Effector CD4-positive, alpha-beta T cell (primary cell): ENCODE measurements around the gene UPF1.

ENCODE experiments used
- DNase-seq: peaks from one replicate; pipeline ENCODE4 v3.0.0-alpha.2; 2020

Gene UPF1

DNA sequence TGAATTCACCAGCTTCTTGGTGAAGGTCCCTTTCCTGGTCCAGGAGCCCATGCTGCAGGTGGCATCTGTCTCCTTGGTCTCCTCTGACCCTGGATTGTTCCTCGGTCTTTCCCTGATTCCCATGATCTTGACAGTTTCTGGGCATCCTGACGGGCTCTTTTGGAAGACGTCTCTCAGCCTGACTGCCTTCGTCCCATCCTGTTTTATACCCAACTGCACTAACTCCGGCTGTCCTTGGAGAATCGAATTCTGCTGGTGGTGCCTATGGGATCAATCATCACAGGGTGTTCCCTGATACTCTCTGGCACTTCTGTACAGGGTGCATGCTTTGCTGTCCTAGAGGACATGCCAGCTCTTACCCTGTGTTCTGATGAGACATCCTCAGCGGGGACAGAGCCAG is 45.1 kb downstream of the UPF1 start:
- DNase-seq, result no peak

DNA sequence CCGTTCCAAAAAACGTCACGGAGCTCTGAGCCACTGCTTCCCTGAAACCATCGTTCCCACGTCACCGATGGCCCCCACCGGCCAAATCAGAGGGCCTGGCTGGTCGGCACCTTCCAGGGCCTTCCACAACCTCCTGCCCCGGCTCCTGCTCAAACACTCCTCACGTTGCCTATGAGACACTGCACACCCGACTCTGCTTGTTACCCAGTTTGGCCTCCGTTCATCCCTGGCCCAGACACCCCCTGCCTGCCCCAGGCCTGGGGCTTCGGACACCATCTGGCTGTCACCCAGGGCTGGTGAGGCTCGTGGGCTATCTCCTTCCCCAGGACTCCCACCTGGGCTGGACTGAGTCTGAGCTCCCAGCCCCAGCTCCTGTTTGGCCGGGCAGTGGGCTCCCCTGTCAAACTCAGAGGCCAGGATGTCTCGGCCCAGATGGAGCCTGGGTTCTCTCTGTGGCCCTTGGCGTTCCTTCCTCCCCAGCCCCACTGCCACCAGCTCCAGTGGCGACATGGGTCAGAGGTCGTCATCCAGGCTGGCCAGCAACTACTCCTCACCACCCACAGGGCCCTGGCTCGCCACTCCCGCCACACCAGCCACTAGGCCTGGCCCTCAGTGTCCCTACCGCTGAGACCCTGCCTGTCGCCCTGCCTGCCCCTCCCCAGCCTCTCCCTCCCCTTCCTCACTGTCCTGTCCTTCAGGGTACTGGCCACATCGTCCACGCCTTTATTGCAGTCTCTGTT is 46.5 kb downstream of the UPF1 start:
- DNase-seq, result no peak

DNA sequence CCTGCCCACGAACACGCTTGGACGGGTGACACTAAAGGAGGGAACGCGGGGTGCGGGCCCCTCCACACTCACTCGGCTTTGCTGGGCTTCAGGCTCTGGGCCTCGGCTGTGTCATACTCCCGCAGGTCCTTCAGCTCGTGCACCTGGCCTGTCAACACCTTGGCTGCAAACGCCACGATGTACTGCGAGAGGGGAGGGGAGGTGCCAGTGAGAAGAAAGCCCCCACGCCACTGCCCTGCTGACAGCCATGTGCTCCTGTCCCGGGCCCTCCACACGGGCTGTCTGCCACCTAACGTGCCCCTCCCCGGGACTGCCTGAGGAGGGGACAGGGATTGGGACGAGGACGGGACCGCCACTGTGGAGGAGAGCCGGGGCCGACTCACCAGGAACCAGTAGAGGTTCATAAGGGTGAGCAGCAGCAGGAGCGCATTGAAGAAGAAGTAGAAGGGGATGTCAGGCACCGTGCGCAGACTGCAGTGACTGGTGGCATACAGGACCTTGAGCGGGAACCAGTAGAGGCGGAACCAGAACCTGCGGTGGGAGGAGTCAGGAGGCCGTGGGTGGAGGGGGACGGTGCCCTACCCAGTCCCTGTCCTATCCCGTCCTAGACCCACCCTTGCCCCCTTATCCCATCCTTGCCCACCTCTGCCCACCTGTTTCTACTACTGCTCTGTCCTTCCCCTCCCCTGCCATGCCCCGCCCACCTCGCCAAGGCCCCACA is 47.3 kb downstream of the UPF1 start:
- no peak for DNase-seq

DNA sequence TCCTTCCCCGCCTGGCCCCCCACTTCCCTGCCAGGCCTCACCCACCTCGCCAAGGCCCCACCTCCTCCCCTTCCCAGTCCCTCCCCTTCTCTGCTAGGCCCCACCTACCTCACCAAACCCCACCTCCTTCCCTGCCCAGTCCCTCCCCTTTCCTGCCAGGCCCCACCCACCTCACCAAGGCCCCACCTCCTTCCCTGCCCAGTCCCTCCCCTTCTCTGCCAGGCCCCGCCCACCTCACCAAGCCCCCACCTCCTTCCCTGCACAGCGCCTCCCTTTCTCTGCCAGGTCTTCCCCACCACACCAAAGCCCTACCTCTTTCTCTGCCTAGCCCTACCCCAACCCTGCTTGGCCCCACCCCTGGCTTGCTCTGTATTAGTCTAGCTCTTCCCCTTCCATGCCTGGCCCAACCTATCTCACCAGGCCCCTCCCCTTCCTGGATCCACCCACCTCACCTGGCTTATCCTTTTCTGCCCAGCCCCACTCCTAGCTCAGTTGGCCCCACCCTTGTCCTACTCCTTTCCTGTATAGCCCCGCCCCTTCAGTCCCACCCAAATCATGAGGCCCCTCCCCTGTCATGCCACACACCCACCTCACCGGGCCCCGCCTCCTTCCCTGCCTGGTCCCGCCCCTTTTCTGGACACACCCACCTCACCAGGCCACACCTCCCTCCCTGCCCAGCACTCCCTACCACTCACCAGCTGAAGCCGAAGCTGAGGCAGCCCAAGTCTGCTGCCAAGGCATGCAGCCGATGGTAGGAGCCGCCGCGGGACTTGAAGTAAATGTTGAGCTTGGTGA is 48.0 kb downstream of the UPF1 start:
- no peak for DNase-seq

DNA sequence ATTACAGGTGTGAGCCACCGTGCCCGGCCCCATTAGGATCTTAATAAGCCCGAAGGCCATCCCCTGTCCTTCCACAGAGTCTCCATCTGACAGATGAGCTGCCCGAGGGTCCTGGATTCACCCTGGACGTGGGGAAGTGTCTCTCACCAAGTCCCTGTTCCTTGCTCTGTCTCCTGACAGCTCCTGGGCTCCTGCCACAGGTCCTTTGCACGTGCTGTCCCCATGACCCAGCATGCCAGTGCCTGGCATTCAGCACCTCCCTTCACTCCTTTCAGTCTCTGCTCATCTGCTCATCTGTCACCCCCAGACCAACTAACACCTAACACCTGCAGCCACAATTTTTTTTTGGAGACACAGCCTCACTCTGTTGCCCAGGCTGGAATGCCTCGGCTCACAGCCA is 49.7 kb downstream of the UPF1 start:
- no peak for DNase-seq

DNA sequence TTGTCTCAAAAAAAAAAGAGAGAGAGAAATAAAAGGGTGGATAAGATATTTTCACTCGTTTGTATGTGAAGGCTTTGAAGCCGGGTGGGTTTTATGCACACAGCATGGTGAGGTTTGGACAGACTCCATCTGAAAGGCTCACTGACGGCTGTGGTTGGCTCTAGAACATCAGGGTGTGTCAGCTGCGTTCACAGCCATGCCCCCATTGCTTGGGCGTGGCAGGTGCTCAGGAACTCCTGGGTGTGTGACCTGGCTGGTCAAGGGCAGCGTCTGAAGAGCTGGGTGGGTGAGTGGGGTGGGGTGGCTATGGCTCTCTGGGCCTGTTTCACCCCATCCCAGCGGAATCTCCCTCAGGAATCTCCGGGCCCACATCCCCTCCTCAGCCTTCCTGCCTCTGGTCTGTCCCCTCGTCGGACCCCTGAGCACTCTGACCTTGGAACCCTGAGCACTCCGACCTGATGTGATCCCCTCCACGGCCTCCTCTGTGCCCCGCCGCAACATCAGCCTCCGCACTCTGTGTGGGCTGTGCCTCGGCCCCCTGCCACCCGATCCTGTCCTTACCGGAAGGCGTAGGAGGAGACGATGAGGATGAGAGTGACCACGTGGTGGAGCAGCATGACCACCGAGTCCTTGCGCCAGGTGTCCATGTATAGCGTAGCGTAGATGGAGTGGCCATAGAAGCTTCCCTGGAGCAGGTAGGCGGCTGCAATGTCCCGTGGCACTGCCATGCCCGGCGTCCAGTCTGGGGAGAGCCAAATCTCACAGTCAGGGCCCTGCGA is 52.0 kb downstream of the UPF1 start:
- no peak for DNase-seq

DNA sequence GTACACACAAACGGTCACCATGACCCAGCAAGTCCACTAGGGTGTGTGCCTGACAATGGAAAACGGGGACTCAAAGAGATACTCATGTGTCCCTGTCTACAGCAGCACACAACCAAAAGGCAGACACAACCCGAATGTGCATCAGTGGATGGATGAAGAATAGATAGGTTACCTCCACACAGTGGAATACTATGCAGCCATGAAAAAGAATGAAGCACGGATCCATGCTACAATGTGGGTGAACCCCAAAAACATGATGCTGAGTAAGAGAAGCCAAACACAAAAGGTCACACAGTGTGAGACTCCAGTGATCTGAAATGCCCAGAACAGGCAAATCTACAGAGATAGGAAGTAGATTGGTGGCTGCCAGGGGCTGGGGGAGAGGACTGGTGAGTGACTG is 55.2 kb downstream of the UPF1 start:
- DNase-seq, result no peak

DNA sequence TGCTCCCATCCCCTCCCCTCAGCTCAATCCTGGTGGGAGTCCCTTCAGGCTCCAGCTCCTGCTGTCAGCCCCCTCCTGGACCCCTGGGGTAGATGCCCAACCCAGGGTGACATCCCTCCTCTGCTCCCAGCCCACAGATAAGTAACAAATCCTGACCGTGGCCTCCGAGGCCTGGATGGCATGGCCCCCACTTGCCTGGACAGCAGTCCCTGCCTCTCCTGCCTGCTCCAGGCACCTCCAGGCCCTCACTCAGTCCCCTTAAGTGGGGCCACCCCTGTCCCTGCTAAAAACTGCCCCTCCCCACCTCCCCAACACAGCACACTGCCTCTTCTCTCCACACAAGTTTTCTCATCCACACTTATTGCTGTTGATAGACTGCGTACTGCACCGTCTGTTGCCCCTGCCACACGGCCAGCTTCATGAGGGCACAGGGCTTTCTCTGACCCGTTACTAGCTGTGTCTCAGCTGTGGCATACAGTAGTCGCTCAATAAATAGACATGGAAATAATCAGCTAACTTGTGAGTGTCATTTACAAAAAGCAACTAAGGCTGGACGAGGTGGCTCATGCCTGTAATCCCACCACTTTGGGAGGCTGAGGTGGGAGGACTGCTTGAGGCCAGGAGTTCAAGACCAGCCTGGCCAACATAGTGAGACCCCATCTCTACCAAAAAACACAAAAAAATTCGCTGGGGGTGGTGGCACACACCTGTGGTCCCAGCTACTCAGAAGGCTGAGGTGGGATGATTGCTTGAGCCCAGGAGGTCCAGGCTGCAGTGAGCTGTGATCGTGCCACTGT is 58.4 kb downstream of the UPF1 start:
- DNase-seq, result no peak

DNA sequence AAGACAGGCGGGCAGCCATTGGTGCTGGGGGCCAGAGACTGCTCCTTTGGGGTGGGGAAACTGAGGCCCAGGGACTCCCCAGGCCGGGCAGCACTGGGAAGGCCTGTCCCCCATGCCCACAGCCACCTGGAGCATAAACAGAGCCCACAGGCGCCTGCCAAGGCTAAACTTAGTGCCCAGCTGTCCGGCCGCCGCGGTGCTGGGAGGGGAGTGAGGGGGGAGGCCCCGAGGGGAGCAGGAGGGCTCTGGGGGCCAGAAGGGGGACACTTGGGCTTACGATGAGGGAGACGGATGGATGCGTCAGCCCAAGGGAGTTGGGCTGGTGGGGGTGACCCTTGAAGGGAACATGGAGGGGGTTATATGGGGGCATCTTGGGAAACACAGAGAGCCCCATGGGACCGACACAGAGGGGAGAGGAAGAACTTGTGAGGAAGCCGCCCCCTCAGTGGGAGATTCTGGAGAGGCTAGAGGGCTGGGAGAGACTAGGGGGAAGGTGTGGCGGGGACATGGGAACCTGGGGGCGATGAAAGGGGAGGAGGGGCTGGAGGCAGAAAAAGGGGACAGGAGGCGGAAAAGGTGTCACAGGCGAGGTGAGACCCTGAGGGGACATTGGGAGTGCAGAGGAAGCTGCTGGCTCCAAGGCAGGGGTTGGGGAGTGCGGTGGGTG is 62.0 kb downstream of the UPF1 start:
- DNase-seq, result no peak

DNA sequence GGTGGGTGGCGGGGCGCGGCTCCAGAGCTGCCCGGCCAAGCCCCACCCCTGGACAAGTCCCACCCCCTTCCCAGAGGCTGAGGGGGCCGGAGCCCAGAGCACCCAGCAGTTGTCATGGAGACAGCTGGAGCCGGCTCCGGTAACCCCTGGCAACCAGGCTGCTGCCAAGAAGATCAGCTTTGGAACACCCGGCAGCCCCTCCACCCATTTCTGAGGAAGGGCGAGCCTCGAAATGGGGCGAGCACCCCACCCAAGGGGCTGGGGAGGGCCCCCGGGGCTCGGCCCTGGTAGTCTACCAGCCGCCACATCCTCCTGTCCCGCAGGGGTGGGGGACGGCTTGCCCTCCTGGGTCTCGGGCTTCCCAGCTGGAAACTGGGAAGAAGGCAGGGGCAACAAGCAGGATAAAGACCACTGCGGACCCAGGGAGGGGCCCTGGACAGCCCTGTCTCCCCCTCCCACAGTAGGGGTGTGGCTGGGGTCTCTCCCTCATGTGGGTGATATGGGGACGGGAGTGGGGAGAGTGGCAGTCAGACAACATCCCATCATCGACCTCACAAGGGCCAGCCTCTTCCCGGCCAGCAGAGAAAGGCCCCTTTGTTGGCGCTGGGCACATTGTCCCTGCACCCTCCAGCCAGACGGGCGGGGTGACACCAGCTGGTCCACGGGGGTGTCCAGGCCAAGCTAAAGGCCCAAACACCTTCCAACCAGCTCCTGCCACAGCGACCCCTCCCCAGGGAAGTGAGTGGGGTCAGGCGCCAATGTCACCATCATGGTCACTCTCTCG is 62.7 kb downstream of the UPF1 start:
- no peak for DNase-seq

DNA sequence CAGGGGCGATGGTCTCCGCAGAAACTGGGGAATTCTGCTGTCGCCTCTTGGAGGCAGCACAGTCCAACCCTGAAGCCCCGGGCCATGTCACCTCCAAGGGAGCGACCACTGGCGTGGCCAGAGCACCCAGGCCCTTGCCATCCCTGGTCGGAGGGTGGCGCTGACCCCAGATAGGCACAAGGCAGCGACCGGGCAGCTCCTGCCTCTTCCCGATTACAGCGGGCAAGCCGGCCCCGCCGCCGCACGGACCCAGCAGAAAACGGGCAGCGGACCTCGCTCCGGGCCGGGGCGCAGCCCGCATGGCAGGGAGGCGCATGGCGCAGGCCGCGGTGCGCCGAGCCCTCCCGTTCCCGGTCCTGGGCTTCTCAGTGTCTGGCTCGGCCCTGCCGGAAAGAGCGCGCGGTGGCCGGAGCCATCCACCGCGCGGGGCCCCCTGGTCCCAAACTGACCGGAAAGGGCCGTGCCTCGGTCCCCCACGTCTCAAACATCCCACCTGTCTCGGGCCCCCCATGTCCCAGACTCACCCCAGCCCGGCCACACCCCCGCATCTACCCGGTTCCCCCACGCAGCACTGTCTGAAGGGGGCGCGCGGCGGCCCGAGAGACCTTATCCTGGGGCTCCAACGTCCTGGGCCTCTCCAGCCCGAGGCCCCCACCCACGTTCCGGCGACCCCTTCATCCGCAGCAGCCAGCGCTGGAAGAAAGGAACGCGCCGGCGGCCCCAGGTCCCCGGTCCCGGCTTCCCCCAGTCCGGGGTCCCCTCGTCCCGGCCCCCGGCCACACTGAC is 63.5 kb downstream of the UPF1 start:
- no peak for DNase-seq

DNA sequence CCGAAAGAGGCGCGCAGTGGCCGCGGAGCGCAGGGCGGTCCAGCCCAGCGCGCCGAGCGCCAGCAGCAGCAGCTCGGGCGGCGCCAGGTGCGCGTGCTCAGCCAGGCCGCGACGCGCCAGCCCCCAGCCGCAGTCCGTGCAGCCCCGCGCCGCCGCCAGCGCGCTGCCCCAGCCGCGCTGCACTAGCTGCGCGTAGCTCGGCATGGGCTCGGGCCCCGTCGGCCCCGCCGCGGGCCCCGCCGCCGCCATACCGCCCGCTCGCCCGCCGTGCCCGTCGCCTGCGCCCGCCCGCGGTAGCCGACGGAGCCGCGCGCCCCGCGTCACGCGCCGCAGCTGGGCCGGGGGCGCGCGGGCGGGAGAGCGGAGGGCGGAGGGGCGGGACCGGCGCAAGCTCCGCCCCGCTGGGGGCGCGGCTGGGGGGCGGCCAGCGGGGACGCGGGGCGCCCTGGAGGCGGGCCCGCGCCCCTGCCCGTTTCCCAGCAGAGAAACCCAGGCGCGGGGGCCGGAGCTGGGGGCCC is 64.1 kb downstream of the UPF1 start, which contains the start of gene CERS1:
Gene CERS1, minus strand, starts transcription at position 335 of the 518 bp plus-strand sequence. Its CDS starts 86 bp downstream, at position 249.
- no peak for DNase-seq

DNA sequence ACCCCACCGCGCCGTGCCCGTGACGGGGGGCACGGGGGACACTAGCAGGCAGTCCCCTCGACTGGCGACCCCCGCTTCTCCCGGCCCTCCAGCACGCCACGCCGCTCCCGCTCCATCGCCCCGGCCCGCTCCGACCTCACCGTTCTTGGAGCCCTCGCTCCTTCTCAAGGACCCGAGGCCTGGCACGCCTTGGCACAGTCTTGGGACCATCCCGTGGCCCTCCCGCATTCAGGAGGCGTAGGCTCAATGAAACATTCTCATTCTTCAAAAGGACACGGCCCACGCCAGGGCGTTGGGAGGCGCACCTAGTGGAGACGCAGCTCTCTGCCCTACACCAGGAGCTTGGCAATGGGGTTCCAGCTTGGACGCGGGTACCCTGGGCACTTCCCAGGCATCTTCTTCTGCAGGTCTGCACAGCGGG is 64.7 kb downstream of the UPF1 start:
- DNase-seq, result no peak

DNA sequence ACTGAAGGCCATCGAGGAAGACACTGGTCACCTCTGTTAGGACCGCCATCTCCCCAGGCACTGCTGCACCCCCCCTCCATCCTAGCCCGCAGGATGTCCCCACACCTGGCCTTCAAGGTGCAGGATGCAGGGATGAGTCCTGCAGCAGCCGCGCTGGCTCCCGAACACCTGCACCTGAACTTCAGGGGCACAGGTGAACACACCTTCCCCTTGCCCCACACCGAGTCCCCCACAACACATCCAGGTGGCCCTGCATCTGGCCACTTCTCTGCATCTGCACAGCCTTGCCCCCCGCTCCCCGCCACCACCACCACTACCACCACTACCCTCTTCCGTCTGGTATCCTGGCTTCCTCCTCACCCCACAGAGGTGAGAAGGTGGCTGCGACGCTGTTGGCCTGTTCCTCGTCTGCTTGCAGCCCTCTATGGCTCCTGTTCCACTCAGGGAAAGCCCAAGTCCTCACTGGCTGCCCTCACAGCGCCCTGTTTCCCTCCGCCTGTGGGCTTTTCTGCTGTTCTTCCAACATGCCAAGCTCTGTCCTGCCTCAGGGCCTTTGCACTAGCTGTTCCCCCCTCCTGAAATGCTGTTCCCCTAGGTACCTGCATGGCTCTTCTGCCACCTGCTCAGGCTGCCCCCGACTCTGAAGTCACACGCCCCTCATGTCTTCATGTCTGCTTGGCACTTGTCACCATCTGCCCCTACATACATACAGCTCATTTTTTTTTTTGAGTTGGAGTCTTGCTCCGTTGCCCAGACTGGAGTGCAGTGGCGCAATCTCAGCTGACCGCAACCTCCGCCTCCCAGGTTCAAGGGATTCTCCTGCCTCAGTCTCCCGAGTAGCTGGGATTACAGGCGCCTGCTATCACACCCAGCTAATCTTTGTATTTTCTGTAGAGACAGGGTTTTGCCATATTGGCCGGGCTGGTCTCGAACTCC is 65.6 kb downstream of the UPF1 start:
- DNase-seq, result no peak

DNA sequence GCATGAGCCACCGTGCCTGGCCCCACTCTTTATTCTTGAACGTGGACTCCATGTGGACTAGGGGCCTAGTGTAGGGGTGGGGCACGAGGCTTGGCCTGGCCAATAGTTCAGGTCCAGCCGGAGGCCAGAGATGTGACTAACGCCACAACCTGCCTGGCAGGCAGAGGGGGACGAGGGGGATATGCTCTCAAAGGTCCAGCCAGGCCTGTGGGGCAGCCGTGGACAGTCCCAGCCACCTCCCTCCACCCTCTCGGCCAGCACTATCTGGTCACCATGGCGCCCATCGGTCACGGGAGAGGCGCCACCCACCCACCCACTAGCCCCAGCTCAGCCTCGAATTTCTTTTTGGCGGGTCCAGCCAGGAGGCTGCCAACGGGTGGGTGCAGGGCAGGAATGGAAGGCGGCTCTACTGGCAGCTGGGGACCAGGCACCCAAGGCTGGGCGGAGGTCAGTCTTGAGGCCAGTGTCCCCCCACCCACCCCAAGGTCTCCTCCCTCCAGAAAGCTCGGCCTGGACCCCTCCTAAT is 66.4 kb downstream of the UPF1 start:
- no peak for DNase-seq

DNA sequence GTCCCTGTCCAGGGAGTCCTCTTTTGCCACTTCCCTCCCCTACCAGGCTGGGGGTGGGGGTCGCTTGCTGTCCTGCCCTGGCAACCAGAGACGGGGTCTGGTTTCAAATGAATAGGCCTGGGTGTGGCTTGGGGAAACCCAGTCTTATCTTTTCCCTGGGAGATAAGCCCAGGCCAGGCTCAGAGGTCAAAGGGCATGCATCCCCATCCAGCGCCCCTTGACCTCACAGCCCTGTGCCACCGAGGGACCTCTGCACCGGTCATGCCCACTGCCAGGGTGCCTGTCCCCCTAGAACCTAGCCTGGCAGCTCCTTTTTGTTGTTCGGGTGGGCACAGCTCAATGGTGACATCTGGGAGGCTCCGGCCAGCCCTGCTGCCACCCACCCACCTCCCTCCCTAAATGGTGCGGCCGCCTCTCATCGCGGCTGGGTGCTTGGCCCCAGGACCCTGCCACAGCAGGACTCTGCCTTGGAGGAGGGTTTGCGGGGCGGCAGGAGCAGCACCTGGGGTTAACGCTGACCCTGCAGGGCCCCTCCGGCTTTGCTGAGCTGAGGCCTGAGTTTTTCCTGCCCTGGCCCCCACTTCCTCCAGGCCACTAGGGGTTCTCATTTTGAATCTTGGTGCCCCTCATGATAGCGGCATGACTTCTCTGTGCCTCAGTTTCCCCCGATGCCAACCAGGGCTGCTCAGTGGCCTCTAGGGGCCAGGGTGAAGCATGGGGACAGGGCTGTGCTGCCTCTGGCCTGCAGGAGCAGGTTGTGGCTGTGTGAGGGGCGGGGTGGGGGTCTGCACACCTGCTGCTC is 67.0 kb downstream of the UPF1 start:
- no peak for DNase-seq
